HepG2 (cell line): ENCODE data around the gene KRT38.

Experiments
- LCORL ChIP-seq, 2 experiments: fragments of 450-650 bp in 1 of 2; sonication (generic) in 1 of 2; formaldehyde crosslinking in 1 of 2; IDR thresholded peaks; 2 replicates each; pipeline versions ENCODE4 v1.5.0 to v1.6.1; 2017 to 2020; ENCODE audit warnings: antibody characterized with exemption in 1 of 2, missing genetic modification reagents in 1 of 2
- PAWR ChIP-seq: sonication (generic); formaldehyde crosslinking; IDR thresholded peaks from 2 replicates; pipeline ENCODE4 v1.4.0; 2020; ENCODE audit warnings: missing genetic modification reagents, mild to moderate bottlenecking, borderline replicate concordance
- TGIF2 ChIP-seq: IDR thresholded peaks from 2 replicates; pipeline ENCODE4 v1.6.1; 2016; ENCODE audit warnings: control low read depth, missing compliant biosample characterization
- ZBTB49 ChIP-seq: sonication (generic); formaldehyde crosslinking; IDR thresholded peaks from 2 replicates; pipeline ENCODE4 v1.4.0; 2020; ENCODE audit warnings: missing genetic modification reagents, borderline replicate concordance
- ZNF768 ChIP-seq: sonication (generic); formaldehyde crosslinking; IDR thresholded peaks from 2 replicates; pipeline ENCODE4 v1.4.0; 2020; ENCODE audit warnings: missing genetic modification reagents
- TF ChIP-seq, protein P1 (sequence below): sonication (generic); formaldehyde crosslinking; IDR thresholded peaks from 2 replicates; pipeline ENCODE4 v1.5.0; 2020; ENCODE audit warnings: mild to moderate bottlenecking, missing genetic modification reagents, moderate library complexity
- TF ChIP-seq, protein P2 (sequence below): sonication (generic); formaldehyde crosslinking; IDR thresholded peaks from 2 replicates; pipeline ENCODE4 v1.4.0; 2020; ENCODE audit warnings: missing genetic modification reagents

GRCh38 chr17:41391535-41391934 lies 49.2 kb downstream of the KRT38 start:
- TF ChIP-seq, protein P1, sequence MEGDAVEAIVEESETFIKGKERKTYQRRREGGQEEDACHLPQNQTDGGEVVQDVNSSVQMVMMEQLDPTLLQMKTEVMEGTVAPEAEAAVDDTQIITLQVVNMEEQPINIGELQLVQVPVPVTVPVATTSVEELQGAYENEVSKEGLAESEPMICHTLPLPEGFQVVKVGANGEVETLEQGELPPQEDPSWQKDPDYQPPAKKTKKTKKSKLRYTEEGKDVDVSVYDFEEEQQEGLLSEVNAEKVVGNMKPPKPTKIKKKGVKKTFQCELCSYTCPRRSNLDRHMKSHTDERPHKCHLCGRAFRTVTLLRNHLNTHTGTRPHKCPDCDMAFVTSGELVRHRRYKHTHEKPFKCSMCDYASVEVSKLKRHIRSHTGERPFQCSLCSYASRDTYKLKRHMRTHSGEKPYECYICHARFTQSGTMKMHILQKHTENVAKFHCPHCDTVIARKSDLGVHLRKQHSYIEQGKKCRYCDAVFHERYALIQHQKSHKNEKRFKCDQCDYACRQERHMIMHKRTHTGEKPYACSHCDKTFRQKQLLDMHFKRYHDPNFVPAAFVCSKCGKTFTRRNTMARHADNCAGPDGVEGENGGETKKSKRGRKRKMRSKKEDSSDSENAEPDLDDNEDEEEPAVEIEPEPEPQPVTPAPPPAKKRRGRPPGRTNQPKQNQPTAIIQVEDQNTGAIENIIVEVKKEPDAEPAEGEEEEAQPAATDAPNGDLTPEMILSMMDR (CRISPR knock-in tag), result no peak
- no peak for TF ChIP-seq TGIF2
- TF ChIP-seq ZBTB49 (CRISPR knock-in tag), result no peak
- no peak for TF ChIP-seq ZNF768 (CRISPR knock-in tag)
- TF ChIP-seq LCORL (IDR thresholded peaks at IDR 0.05), result no peak
- TF ChIP-seq LCORL (CRISPR knock-in tag; IDR thresholded peaks at IDR 0.05), result no peak
- TF ChIP-seq PAWR (CRISPR knock-in tag), result no peak
- TF ChIP-seq, protein P2, sequence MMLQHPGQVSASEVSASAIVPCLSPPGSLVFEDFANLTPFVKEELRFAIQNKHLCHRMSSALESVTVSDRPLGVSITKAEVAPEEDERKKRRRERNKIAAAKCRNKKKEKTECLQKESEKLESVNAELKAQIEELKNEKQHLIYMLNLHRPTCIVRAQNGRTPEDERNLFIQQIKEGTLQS (CRISPR knock-in tag), result no peak
